H9 (cell line): ENCODE data around the gene F3. TPM values are rescaled to one million over a fixed set of nuclear protein-coding genes. Genes with fewer than 3 reads are reported as not detected.
A peak's percentile ranks its signal among the peaks of the same experiment; 100 is the strongest.

Source experiments
- DNase-seq: peaks from one replicate; pipeline ENCODE4 v3.0.0-alpha.2; 2017
- H2AFZ ChIP-seq: one replicate; pipeline ENCODE4 v1.6.1; 2013; ENCODE audit warnings: mild to moderate bottlenecking, low read length, control low read depth, moderate library complexity
- H2AK5ac ChIP-seq: 2 replicates; pipeline ENCODE4 v1.6.1; 2013; ENCODE audit warnings: low read length, control low read depth, mixed read lengths; ENCODE audit not compliant: insufficient read length
- H2BK120ac ChIP-seq: one replicate; pipeline ENCODE4 v1.6.1; 2013; ENCODE audit warnings: low read depth, mild to moderate bottlenecking, low read length, control low read depth, inconsistent platforms; ENCODE audit not compliant: poor library complexity, severe bottlenecking
- H2BK12ac ChIP-seq: 2 replicates; pipeline ENCODE4 v1.6.1; 2013; ENCODE audit warnings: low read length, control low read depth, mixed read lengths, low read depth; ENCODE audit not compliant: insufficient read length
- H2BK15ac ChIP-seq: 2 replicates; pipeline ENCODE4 v1.6.1; 2013; ENCODE audit warnings: low read depth, low read length, control low read depth
- H2BK20ac ChIP-seq: one replicate; pipeline ENCODE4 v1.6.1; 2013; ENCODE audit warnings: low read depth, mild to moderate bottlenecking, low read length, control low read depth, inconsistent platforms; ENCODE audit not compliant: poor library complexity, severe bottlenecking
- H2BK5ac ChIP-seq: 2 replicates; pipeline ENCODE4 v1.6.1; 2013; ENCODE audit warnings: low read length, control low read depth, mixed read lengths; ENCODE audit not compliant: insufficient read length
- H3K14ac ChIP-seq: 2 replicates; pipeline ENCODE4 v1.6.1; 2013; ENCODE audit warnings: low read length, control low read depth; ENCODE audit not compliant: insufficient read depth
- H3K18ac ChIP-seq: 2 replicates; pipeline ENCODE4 v1.6.1; 2013; ENCODE audit warnings: low read depth, mild to moderate bottlenecking, mixed read lengths, low read length, control low read depth; ENCODE audit not compliant: insufficient read length
- H3K23ac ChIP-seq: 2 replicates; pipeline ENCODE4 v1.6.1; 2013; ENCODE audit warnings: low read length, control low read depth, mixed read lengths, low read depth; ENCODE audit not compliant: insufficient read length
- H3K23me2 ChIP-seq: 2 replicates; pipeline ENCODE4 v1.6.1; 2013; ENCODE audit warnings: low read depth, mild to moderate bottlenecking, mixed read lengths, low read length, control low read depth; ENCODE audit not compliant: insufficient read length, poor library complexity, severe bottlenecking
- H3K27ac ChIP-seq: 2 replicates; pipeline ENCODE4 v1.5.1; 2013; ENCODE audit warnings: low read length, control low read depth, mixed read lengths, low read depth; ENCODE audit not compliant: insufficient read length
- H3K27me3 ChIP-seq: 2 replicates; pipeline ENCODE4 v1.6.1; 2013; ENCODE audit warnings: low read length, control low read depth, inconsistent platforms; ENCODE audit not compliant: insufficient read depth
- H3K4ac ChIP-seq: 2 replicates; pipeline ENCODE4 v1.6.1; 2013; ENCODE audit warnings: low read depth, mild to moderate bottlenecking, control low read depth, inconsistent platforms, low read length, moderate library complexity
- H3K4me1 ChIP-seq: 2 replicates; pipeline ENCODE4 v1.6.1; 2013; ENCODE audit warnings: low read length, control low read depth, inconsistent platforms; ENCODE audit not compliant: insufficient read depth
- H3K4me2 ChIP-seq: 2 replicates; pipeline ENCODE4 v1.6.1; 2013; ENCODE audit warnings: low read length, control low read depth, mixed read lengths; ENCODE audit not compliant: insufficient read length, insufficient read depth
- H3K56ac ChIP-seq: 2 replicates; pipeline ENCODE4 v1.6.1; 2013; ENCODE audit warnings: low read depth, mild to moderate bottlenecking, mixed read lengths, low read length, control low read depth; ENCODE audit not compliant: insufficient read length
- H3K79me1 ChIP-seq: 2 replicates; pipeline ENCODE4 v1.6.1; 2013; ENCODE audit warnings: low read depth, mild to moderate bottlenecking, moderate library complexity, low read length, control low read depth, inconsistent platforms; ENCODE audit not compliant: insufficient read depth, poor library complexity, severe bottlenecking
- H3K79me2 ChIP-seq: 2 replicates; pipeline ENCODE4 v1.6.1; 2013; ENCODE audit warnings: low read length, control low read depth, inconsistent platforms; ENCODE audit not compliant: insufficient read depth
- H3K9ac ChIP-seq: 2 replicates; pipeline ENCODE4 v1.6.1; 2013; ENCODE audit warnings: low read length, control low read depth, mixed read lengths; ENCODE audit not compliant: insufficient read length; ENCODE audit errors: extremely low read depth
- H3K9me3 ChIP-seq: one replicate; pipeline ENCODE4 v1.6.1; 2013; ENCODE audit warnings: low read depth, low read length, inconsistent platforms; ENCODE audit not compliant: control insufficient read depth
- H3T11ph ChIP-seq: one replicate; pipeline ENCODE4 v1.6.1; 2013; ENCODE audit warnings: mild to moderate bottlenecking, low read length, control low read depth, inconsistent platforms
- H4K20me1 ChIP-seq: one replicate; pipeline ENCODE4 v1.6.1; 2013; ENCODE audit not compliant: control insufficient read depth, insufficient read length, insufficient read depth
- H4K5ac ChIP-seq: 2 replicates; pipeline ENCODE4 v1.6.1; 2013; ENCODE audit warnings: low read depth, mild to moderate bottlenecking, mixed read lengths, low read length, control low read depth; ENCODE audit not compliant: insufficient read length
- H4K8ac ChIP-seq: replicated peaks from 2 replicates; pipeline ENCODE4 v1.6.1; 2013; ENCODE audit warnings: low read length, control low read depth, mixed read lengths, low read depth; ENCODE audit not compliant: insufficient read length
- H4K91ac ChIP-seq: 2 replicates; pipeline ENCODE4 v1.6.1; 2013; ENCODE audit warnings: low read depth, mild to moderate bottlenecking, moderate library complexity, mixed read lengths, low read length, control low read depth; ENCODE audit not compliant: insufficient read length
- H3K27ac Mint-ChIP-seq, 3 experiments: 2 replicates in 2 of 3; 3 replicates in 1 of 3; pipeline ENCODE4 v1.8.0; 2020 to 2021; ENCODE audit warnings: mixed read lengths in 3 of 3, mild to moderate bottlenecking in 1 of 3, moderate library complexity in 1 of 3
- H3K27me3 Mint-ChIP-seq: 2 replicates; pipeline ENCODE4 v1.8.0; 2021; ENCODE audit warnings: low read depth, mild to moderate bottlenecking, moderate library complexity, mixed read lengths
- H3K36me3 Mint-ChIP-seq, 3 experiments: 2 replicates in 2 of 3; 3 replicates in 1 of 3; pipeline ENCODE4 v1.8.0; 2020 to 2021; ENCODE audit warnings: low read depth in 3 of 3, mixed read lengths in 3 of 3; ENCODE audit not compliant: insufficient read depth in 1 of 3
- H3K4me1 Mint-ChIP-seq, 2 experiments: 2 replicates each; pipeline ENCODE4 v1.8.0; 2020; ENCODE audit warnings: mixed read lengths in 2 of 2
- H3K4me3 Mint-ChIP-seq, 2 experiments: 2 replicates in 1 of 2; 3 replicates in 1 of 2; pipeline ENCODE4 v1.8.0; 2020 to 2021; ENCODE audit warnings: mild to moderate bottlenecking in 2 of 2, mixed read lengths in 2 of 2, moderate library complexity in 1 of 2
- H3K9me3 Mint-ChIP-seq, 2 experiments: 2 replicates in 1 of 2; 3 replicates in 1 of 2; pipeline ENCODE4 v1.8.0; 2020; ENCODE audit warnings: mild to moderate bottlenecking in 2 of 2, mixed read lengths in 2 of 2, moderate library complexity in 1 of 2
- WGBS: extraction: QIAGEN DNeasy Blood & Tissue Kit; methylation state at CpG from one replicate; pipeline ENCODE4 v1.1.7; 2013; ENCODE audit warnings: missing lambda C conversion rate, low lambda C conversion rate, mixed read lengths; ENCODE audit not compliant: insufficient read length; ENCODE audit errors: extremely low coverage; 5-methylcytosine and 5-hydroxymethylcytosine counted together
- long read RNA-seq: library from polyadenylated mRNA; unstranded; transcript quantifications from one replicate; pipeline ENCODE4 v2.0.0, GENCODE V29; 2020
- total RNA-seq: library from RNA; stranded (reverse); gene quantifications from 2 replicates; pipeline ENCODE4 v1.2.1, GENCODE V29; 2021
- TF ChIP-seq, protein P1 (sequence below): fragments of 200-600 bp; sonication (generic); conservative IDR thresholded peaks from 3 replicates; pipeline ENCODE4 v1.8.0; 2021; ENCODE audit warnings: antibody characterized with exemption, mild to moderate bottlenecking

Gene F3
- total RNA-seq, result 21.7 and 24.6 TPM in 2 replicates
- long read RNA-seq, transcript F3-202 (5 exons, 1,879 nt), result minor isoform, 14 of 77 reads
- long read RNA-seq, transcript F3-201 (6 exons, 2,287 nt), result major isoform, 52 of 77 reads
- long read RNA-seq, partial matches to known transcripts, result 4 of 77 reads
- long read RNA-seq, other reads (novel, unspliced or antisense), result 7 of 77 reads

- H2AK5ac ChIP-seq, result no peak within 1 kb of the TSS
- WGBS, result no CpG with 5 or more reads among the region's 94 CpGs
- peak within 1 kb of the TSS; percentile 42 for H3K9ac ChIP-seq
- H3K14ac ChIP-seq, result no peak within 1 kb of the TSS; the same call in 1 of the 2 replicates
- H2AFZ ChIP-seq, result no peak within 1 kb of the TSS
- no peak within 1 kb of the TSS for H2BK15ac ChIP-seq
- TF ChIP-seq, protein P1, sequence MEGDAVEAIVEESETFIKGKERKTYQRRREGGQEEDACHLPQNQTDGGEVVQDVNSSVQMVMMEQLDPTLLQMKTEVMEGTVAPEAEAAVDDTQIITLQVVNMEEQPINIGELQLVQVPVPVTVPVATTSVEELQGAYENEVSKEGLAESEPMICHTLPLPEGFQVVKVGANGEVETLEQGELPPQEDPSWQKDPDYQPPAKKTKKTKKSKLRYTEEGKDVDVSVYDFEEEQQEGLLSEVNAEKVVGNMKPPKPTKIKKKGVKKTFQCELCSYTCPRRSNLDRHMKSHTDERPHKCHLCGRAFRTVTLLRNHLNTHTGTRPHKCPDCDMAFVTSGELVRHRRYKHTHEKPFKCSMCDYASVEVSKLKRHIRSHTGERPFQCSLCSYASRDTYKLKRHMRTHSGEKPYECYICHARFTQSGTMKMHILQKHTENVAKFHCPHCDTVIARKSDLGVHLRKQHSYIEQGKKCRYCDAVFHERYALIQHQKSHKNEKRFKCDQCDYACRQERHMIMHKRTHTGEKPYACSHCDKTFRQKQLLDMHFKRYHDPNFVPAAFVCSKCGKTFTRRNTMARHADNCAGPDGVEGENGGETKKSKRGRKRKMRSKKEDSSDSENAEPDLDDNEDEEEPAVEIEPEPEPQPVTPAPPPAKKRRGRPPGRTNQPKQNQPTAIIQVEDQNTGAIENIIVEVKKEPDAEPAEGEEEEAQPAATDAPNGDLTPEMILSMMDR, result peak; percentile 30; the same call in 2 of the 3 replicates
- Mint-ChIP-seq H3K9me3 (0 out of 5 replicates have a peak, but pooled peaks cover 0 to 2% of the 10 kb centered on the region in 2 experiments), H3K4me3 (peak within 1 kb of the TSS; percentile 84 to 90), H3K27me3 (peaks cover 19% of the 10 kb centered on the region), H3K4me1 (peaks cover 36 to 47% of the 10 kb centered on the region in 2 experiments), H3K36me3 (peaks cover 0 to 37% (median 12%) of the 10 kb centered on the region in 3 experiments; a peak in 5 of 7 replicates), H3K27ac (peak within 1 kb of the TSS in 2 of 3 experiments; percentile 52 to 90; a peak in 4 of 7 replicates)
- H2BK12ac ChIP-seq, result no peak within 1 kb of the TSS
- H3K23me2 ChIP-seq, result peaks cover 17% of the 10 kb centered on the region
- H4K20me1 ChIP-seq, result no peaks in the 10 kb centered on the region
- H3K4me2 ChIP-seq, result peak within 1 kb of the TSS; percentile 95
- H3K18ac ChIP-seq, result peak within 1 kb of the TSS; percentile 56
- H3T11ph ChIP-seq, result no peak within 1 kb of the TSS
- H2BK120ac ChIP-seq, result no peak within 1 kb of the TSS
- H3K9me3 ChIP-seq, result no peaks in the 10 kb centered on the region
- H3K27me3 ChIP-seq, result no peaks in the 10 kb centered on the region; the same call in 1 of the 2 replicates
- H3K79me1 ChIP-seq, result no peaks in the 10 kb centered on the region
- H4K5ac ChIP-seq, result no peak within 1 kb of the TSS
- H4K91ac ChIP-seq, result no peak within 1 kb of the TSS
- no peak within 1 kb of the TSS for H3K27ac ChIP-seq
- H3K56ac ChIP-seq, result no peak within 1 kb of the TSS
- H3K4ac ChIP-seq, result no peak within 1 kb of the TSS
- H3K79me2 ChIP-seq, result no peaks in the 10 kb centered on the region
- H3K23ac ChIP-seq, result no peak within 1 kb of the TSS
- no peak within 1 kb of the TSS for H4K8ac ChIP-seq
- H3K4me1 ChIP-seq, result no peaks in the 10 kb centered on the region
- H2BK20ac ChIP-seq, result no peak within 1 kb of the TSS
- peak; percentile 91 for DNase-seq
- H2BK5ac ChIP-seq, result no peak within 1 kb of the TSS
Observed at GRCh38 chr1:94541246-94542087, at the start of gene F3. TSS of gene F3 (minus strand) at chr1:94541759. CDS start at chr1:94541636, 123 bp downstream.
